Breast epithelium (tissue), 3 donors: ENCODE measurements around the gene BCAS1.

ENCODE experiments used
- CTCF ChIP-seq, 3 donors: fragments of 450-650 bp; IDR thresholded peaks; one replicate each; pipeline ENCODE4 v1.5.1; 2016 to 2017; ENCODE audit warnings: antibody characterized with exemption in 3 of 3, mild to moderate bottlenecking in 3 of 3, moderate library complexity in 3 of 3
- POLR2A ChIP-seq: fragments of 450-650 bp; IDR thresholded peaks from one replicate; pipeline ENCODE4 v1.6.1; 2016; ENCODE audit warnings: antibody characterized with exemption, mild to moderate bottlenecking, moderate library complexity

DNA sequence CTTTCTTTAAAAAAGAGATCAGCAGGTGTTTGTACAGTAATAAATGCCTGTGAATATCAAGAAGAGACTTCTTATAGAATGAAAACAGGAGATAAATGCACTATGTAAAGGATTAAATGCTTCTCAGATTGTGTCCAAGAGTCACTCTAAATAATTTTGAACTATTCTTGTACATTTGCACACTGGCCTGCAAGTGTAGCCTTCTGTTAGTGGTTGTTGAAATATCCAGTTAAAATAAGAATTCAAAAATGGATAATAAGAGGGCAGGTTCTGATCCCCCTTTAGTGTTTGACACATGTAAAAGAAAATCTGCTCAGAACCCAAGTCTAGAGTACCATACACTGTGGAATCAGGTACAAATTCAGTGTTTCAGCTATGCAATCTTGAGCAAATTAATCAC lies 91.9 kb downstream of the BCAS1 start:
- TF ChIP-seq CTCF (IDR thresholded peaks at IDR 0.05) (no peak), POLR2A (no peak)
